ENCODE measurements around the gene ATAD3C. TPM values are rescaled to one million over a fixed set of nuclear protein-coding genes. Genes with fewer than 3 reads are reported as not detected.
"Not testable (repeated sequence)": the region's sequence is repeated elsewhere in the genome, so short reads cannot be mapped to it uniquely, and the experiment has no call there.

ATAD3C gene
- total RNA-seq, 2 donors from 2014 or later, result 0.55 TPM

- Histone ChIP-seq H3K4me1 (ENCODE audit: control insufficient read depth, insufficient read depth, low read length) (no peaks in the 10 kb centered on the region), H3K4me3 (ENCODE audit: low read length) (peak overlapping the region; percentile 94), H3K36me3 (ENCODE audit: control insufficient read depth, insufficient read depth, low read length) (peaks cover 29% of the 10 kb centered on the region), H3K9me3 (ENCODE audit: control insufficient read depth, low read length) (no peaks in the 10 kb centered on the region), H3K27ac (ENCODE audit: low read depth, low read length) (peak overlapping the region; percentile 54), H3K9ac (ENCODE audit: extremely low read depth, low read length, poor library complexity, severe bottlenecking) (peak overlapping the region; percentile 81), H3K27me3 (ENCODE audit: control insufficient read depth, insufficient read depth, low read length, poor library complexity, severe bottlenecking) (no peaks in the 10 kb centered on the region)
- Mint-ChIP-seq H3K9me3 (peaks cover 13% of the 10 kb centered on the region), H3K4me3 (peak overlapping the region; percentile 88), H3K27me3 (ENCODE audit: insufficient read depth) (no peaks in the 10 kb centered on the region), H3K4me1 (peaks cover 22% of the 10 kb centered on the region), H3K27ac (peak overlapping the region; percentile 84), H3K36me3 (ENCODE audit: low read depth) (peaks cover 48% of the 10 kb centered on the region)
- peak; percentile 68 for DNase-seq
- WGBS, 2 experiments (ENCODE audit: insufficient coverage in 1 of 2, insufficient read length in 1 of 2), result 4 to 7% methylated on average over 29 to 41 of the region's 41 CpGs
- TF ChIP-seq, protein P1, sequence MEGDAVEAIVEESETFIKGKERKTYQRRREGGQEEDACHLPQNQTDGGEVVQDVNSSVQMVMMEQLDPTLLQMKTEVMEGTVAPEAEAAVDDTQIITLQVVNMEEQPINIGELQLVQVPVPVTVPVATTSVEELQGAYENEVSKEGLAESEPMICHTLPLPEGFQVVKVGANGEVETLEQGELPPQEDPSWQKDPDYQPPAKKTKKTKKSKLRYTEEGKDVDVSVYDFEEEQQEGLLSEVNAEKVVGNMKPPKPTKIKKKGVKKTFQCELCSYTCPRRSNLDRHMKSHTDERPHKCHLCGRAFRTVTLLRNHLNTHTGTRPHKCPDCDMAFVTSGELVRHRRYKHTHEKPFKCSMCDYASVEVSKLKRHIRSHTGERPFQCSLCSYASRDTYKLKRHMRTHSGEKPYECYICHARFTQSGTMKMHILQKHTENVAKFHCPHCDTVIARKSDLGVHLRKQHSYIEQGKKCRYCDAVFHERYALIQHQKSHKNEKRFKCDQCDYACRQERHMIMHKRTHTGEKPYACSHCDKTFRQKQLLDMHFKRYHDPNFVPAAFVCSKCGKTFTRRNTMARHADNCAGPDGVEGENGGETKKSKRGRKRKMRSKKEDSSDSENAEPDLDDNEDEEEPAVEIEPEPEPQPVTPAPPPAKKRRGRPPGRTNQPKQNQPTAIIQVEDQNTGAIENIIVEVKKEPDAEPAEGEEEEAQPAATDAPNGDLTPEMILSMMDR (conservative IDR thresholded peaks at IDR 0.05), result peak; percentile 45
Observed at GRCh38 chr1:1407636-1408318, 41.7 kb upstream of the ATAD3C start.

- not testable (repeated sequence) for H3K4me3 ChIP-seq (ENCODE audit: low read length); H3K27ac ChIP-seq (ENCODE audit: low read depth, low read length); H3K4me1 ChIP-seq (ENCODE audit: control insufficient read depth, insufficient read depth, low read length); H3K27me3 Mint-ChIP-seq (ENCODE audit: insufficient read depth); H3K9me3 ChIP-seq (ENCODE audit: control insufficient read depth, low read length); DNase-seq; H3K9ac ChIP-seq (ENCODE audit: extremely low read depth, low read length, poor library complexity, severe bottlenecking); H3K27me3 ChIP-seq (ENCODE audit: control insufficient read depth, insufficient read depth, low read length, poor library complexity, severe bottlenecking)
- peaks cover 29% of the 10 kb centered on the region for H3K36me3 Mint-ChIP-seq (ENCODE audit: low read depth)
- peaks cover 13% of the 10 kb centered on the region for H3K36me3 ChIP-seq (ENCODE audit: control insufficient read depth, insufficient read depth, low read length)
- H3K4me3 Mint-ChIP-seq, result peak overlapping the region; percentile 31
- WGBS, 2 experiments (ENCODE audit: insufficient coverage in 1 of 2, insufficient read length in 1 of 2), result 28 to 58% methylated on average over 5 to 8 of the region's 8 CpGs
- peaks cover 24% of the 10 kb centered on the region for H3K4me1 Mint-ChIP-seq
- peaks cover 17% of the 10 kb centered on the region for H3K9me3 Mint-ChIP-seq
- peak overlapping the region; percentile 86 for H3K27ac Mint-ChIP-seq
Observed at GRCh38 chr1:1410238-1410637, 39.3 kb upstream of the ATAD3C start.

GRCh38 chr1:1411626-1412025, 37.9 kb upstream of the ATAD3C start:
- Histone ChIP-seq H3K9me3 (ENCODE audit: control insufficient read depth, low read length) (no peaks in the 10 kb centered on the region), H3K36me3 (ENCODE audit: control insufficient read depth, insufficient read depth, low read length) (peaks cover 5% of the 10 kb centered on the region), H3K4me3 (ENCODE audit: low read length) (no peak overlapping the region), H3K9ac (ENCODE audit: extremely low read depth, low read length, poor library complexity, severe bottlenecking) (no peak overlapping the region), H3K27me3 (ENCODE audit: control insufficient read depth, insufficient read depth, low read length, poor library complexity, severe bottlenecking) (no peaks in the 10 kb centered on the region), H3K27ac (ENCODE audit: low read depth, low read length) (no peak overlapping the region), H3K4me1 (ENCODE audit: control insufficient read depth, insufficient read depth, low read length) (no peaks in the 10 kb centered on the region)
- peaks cover 1% of the 10 kb centered on the region for H3K27me3 Mint-ChIP-seq (ENCODE audit: insufficient read depth)
- peaks cover 17% of the 10 kb centered on the region for H3K9me3 Mint-ChIP-seq
- WGBS, 2 experiments (ENCODE audit: insufficient coverage in 1 of 2, insufficient read length in 1 of 2), result 98 to 100% methylated on average over 7 to 13 of the region's 13 CpGs
- H3K4me1 Mint-ChIP-seq, result peaks cover 19% of the 10 kb centered on the region
- no peak overlapping the region for H3K27ac Mint-ChIP-seq
- H3K4me3 Mint-ChIP-seq, result no peak overlapping the region
- TF ChIP-seq, protein P1 (conservative IDR thresholded peaks at IDR 0.05), result no peak
- DNase-seq, result no peak
- peaks cover 18% of the 10 kb centered on the region for H3K36me3 Mint-ChIP-seq (ENCODE audit: low read depth)

- not testable (repeated sequence) for DNase-seq; H3K9me3 ChIP-seq (ENCODE audit: control insufficient read depth, low read length); H3K27me3 ChIP-seq (ENCODE audit: control insufficient read depth, insufficient read depth, low read length, poor library complexity, severe bottlenecking); H3K4me3 ChIP-seq (ENCODE audit: low read length); H3K27me3 Mint-ChIP-seq (ENCODE audit: insufficient read depth); H3K4me3 Mint-ChIP-seq; H3K9ac ChIP-seq (ENCODE audit: extremely low read depth, low read length, poor library complexity, severe bottlenecking); H3K27ac Mint-ChIP-seq; H3K36me3 ChIP-seq (ENCODE audit: control insufficient read depth, insufficient read depth, low read length); H3K4me1 ChIP-seq (ENCODE audit: control insufficient read depth, insufficient read depth, low read length); H3K27ac ChIP-seq (ENCODE audit: low read depth, low read length)
- H3K36me3 Mint-ChIP-seq (ENCODE audit: low read depth), result peaks cover 18% of the 10 kb centered on the region
- 95 to 98% methylated on average over 10 to 11 of the region's 11 CpGs for WGBS, 2 experiments (ENCODE audit: insufficient coverage in 1 of 2, insufficient read length in 1 of 2)
- peaks cover 17% of the 10 kb centered on the region for H3K9me3 Mint-ChIP-seq
- peaks cover 19% of the 10 kb centered on the region for H3K4me1 Mint-ChIP-seq
Observed at GRCh38 chr1:1412311-1412902, 37.1 kb upstream of the ATAD3C start.

Data from endodermal cell (in vitro differentiated cells).